Measurements from ENCODE around the gene SEMA4G. TPM values are rescaled to one million over a fixed set of nuclear protein-coding genes. Genes with fewer than 3 reads are reported as not detected.

SEMA4G gene
- total and polyA plus RNA-seq, 4 donors: 1.2 to 7.4 (median 2.8) TPM

- 91 to 94% methylated on average over 4 of the region's 4 CpGs for WGBS, 2 donors
- no peak for ATAC-seq (ENCODE audit: insufficient read depth, low FRiP score)
- Histone ChIP-seq H3K27me3 (ENCODE audit: control insufficient read depth in 3 of 3, insufficient read depth in 3 of 3, low read length in 2 of 3) (no peaks in the 10 kb centered on the region), H3K9ac (ENCODE audit: insufficient read depth in 1 of 2, low read length in 2 of 2) (no peak overlapping the region), H3K27ac (ENCODE audit: low read depth in 1 of 2, low read length in 1 of 2) (no peak overlapping the region), H3K4me3 (no peak overlapping the region), H3K36me3 (ENCODE audit: control insufficient read depth in 4 of 4, insufficient read depth in 4 of 4, low read length in 4 of 4) (peaks cover 0 to 42% (median 31%) of the 10 kb centered on the region in 4 donors), H3K9me3 (ENCODE audit: control insufficient read depth in 4 of 4, insufficient read depth in 3 of 4, low read length in 3 of 4) (no peaks in the 10 kb centered on the region), H3K4me1 (ENCODE audit: control insufficient read depth in 5 of 5, insufficient read depth in 5 of 5, low read length in 5 of 5) (peaks cover 6 to 45% (median 19%) of the 10 kb centered on the region in 5 donors)
- no peak for DNase-seq
- no peak for TF ChIP-seq CTCF (IDR thresholded peaks at IDR 0.05; ENCODE audit: control extremely low read depth, extremely low read depth)
Observed at GRCh38 chr10:101005869-101006567, 36.7 kb downstream of the SEMA4G start.

DNA sequence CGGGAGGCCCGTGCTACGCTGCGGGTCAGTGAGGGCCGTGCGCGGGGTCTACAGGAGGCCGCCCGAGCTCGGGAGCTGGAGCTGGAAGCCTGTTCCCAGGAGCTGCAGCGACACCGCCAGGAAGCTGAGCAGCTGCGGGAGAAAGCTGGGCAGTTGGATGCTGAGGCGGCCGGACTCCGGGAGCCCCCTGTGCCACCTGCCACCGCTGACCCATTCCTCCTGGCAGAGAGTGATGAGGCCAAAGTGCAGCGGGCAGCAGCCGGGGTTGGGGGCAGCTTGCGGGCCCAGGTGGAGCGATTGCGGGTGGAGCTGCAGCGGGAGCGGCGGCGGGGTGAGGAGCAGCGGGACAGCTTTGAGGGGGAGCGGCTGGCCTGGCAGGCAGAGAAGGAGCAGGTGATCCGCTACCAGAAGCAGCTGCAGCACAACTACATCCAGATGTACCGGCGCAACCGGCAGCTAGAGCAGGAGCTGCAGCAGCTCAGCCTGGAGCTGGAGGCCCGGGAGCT, 37.3 kb downstream of the SEMA4G start:
- H3K4me1 ChIP-seq (ENCODE audit: control insufficient read depth in 5 of 5, insufficient read depth in 5 of 5, low read length in 5 of 5): peaks cover 5 to 39% (median 14%) of the 10 kb centered on the region in 5 donors
- 91% methylated on average over 31 to 33 of the region's 33 CpGs for WGBS, 2 donors
- no peak overlapping the region for H3K9ac ChIP-seq (ENCODE audit: insufficient read depth in 1 of 2, low read length in 2 of 2)
- no peak overlapping the region for H3K4me3 ChIP-seq
- DNase-seq (peak in 1 of 3 donors; percentile 31), ATAC-seq (ENCODE audit: insufficient read depth, low FRiP score) (no peak)
- H3K27ac ChIP-seq (ENCODE audit: low read depth in 1 of 2, low read length in 1 of 2): no peak overlapping the region
- H3K36me3 ChIP-seq (ENCODE audit: control insufficient read depth in 4 of 4, insufficient read depth in 4 of 4, low read length in 4 of 4): peaks cover 0 to 42% (median 31%) of the 10 kb centered on the region in 4 donors
- TF ChIP-seq CTCF (IDR thresholded peaks at IDR 0.05; ENCODE audit: control extremely low read depth, extremely low read depth): no peak
- H3K9me3 ChIP-seq (ENCODE audit: control insufficient read depth in 4 of 4, insufficient read depth in 3 of 4, low read length in 3 of 4): no peaks in the 10 kb centered on the region
- no peaks in the 10 kb centered on the region for H3K27me3 ChIP-seq (ENCODE audit: control insufficient read depth in 3 of 3, insufficient read depth in 3 of 3, low read length in 2 of 3)

- no peak for TF ChIP-seq CTCF (IDR thresholded peaks at IDR 0.05; ENCODE audit: control extremely low read depth, extremely low read depth)
- H3K27me3 ChIP-seq (ENCODE audit: control insufficient read depth in 3 of 3, insufficient read depth in 3 of 3, low read length in 2 of 3): no peaks in the 10 kb centered on the region
- H3K4me3 ChIP-seq: no peak overlapping the region
- ATAC-seq (ENCODE audit: insufficient read depth, low FRiP score): no peak
- WGBS, 2 donors: 62 to 68% methylated on average over 11 of the region's 11 CpGs
- H3K36me3 ChIP-seq (ENCODE audit: control insufficient read depth in 4 of 4, insufficient read depth in 4 of 4, low read length in 4 of 4): peaks cover 0 to 37% (median 31%) of the 10 kb centered on the region in 4 donors
- peak; percentile 89 to 91 (median 91) for DNase-seq
- H3K4me1 ChIP-seq (ENCODE audit: control insufficient read depth in 5 of 5, insufficient read depth in 5 of 5, low read length in 5 of 5): peaks cover 0 to 37% (median 13%) of the 10 kb centered on the region in 5 donors
- H3K9me3 ChIP-seq (ENCODE audit: control insufficient read depth in 4 of 4, insufficient read depth in 3 of 4, low read length in 3 of 4): no peaks in the 10 kb centered on the region
- H3K9ac ChIP-seq (ENCODE audit: insufficient read depth in 1 of 2, low read length in 2 of 2): peak overlapping the region in 1 of 2 donors; percentile 13
- H3K27ac ChIP-seq (ENCODE audit: low read depth in 1 of 2, low read length in 1 of 2): peak overlapping the region in 1 of 2 donors; percentile 35
Observed at GRCh38 chr10:101007099-101007711, 37.9 kb downstream of the SEMA4G start.
